ENCODE measurements around the gene PLVAP. TPM values are rescaled to one million over a fixed set of nuclear protein-coding genes. Genes with fewer than 3 reads are reported as not detected.

The PLVAP gene
- total and polyA plus RNA-seq, 9 of the 15 experiments (the other 6 are each of a cell fraction or from before 2014, with no cell fraction given): 0.09 to 0.84 (median 0.51) TPM; not detected in 4

DNA sequence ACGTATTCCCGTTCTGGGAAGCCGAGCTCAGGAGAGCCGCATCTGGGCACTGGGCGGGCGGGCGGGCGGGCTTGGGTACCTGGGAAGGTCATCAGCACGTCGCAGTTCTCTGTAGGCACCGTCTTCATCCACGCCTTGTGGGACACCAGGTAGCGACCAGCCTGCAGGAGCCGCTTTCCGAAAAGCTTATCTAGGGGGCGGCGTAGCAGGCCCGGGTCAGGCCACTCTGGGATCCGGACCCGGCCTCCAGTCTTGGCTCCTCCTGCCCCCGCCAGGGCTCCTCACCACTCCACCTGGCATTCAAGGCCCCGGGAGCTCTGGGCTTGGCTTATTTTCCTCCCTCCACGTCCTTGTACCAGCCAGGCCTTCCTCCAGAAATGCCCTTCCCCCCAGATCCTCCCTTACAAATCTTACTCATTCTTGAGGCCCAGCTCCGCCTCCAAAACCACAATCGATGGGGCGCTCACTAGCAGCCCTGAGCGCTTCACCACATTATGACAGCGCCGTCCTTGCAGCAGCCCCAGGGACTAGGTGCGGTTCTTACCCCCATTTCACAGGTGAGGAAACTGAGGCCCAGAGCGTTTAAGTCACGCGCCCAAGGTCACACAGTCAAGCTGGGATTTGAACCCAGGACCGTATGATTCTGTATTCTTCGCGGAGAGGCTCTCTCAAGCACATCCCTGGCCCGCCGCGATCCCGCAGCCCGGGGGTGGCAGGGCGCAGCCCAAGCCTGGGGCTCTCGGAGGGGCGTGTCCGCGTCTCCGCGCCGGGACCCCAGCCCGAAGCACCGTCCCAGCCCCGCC is 43.3 kb downstream of the PLVAP start (continued):
- TF ChIP-seq, protein P1, sequence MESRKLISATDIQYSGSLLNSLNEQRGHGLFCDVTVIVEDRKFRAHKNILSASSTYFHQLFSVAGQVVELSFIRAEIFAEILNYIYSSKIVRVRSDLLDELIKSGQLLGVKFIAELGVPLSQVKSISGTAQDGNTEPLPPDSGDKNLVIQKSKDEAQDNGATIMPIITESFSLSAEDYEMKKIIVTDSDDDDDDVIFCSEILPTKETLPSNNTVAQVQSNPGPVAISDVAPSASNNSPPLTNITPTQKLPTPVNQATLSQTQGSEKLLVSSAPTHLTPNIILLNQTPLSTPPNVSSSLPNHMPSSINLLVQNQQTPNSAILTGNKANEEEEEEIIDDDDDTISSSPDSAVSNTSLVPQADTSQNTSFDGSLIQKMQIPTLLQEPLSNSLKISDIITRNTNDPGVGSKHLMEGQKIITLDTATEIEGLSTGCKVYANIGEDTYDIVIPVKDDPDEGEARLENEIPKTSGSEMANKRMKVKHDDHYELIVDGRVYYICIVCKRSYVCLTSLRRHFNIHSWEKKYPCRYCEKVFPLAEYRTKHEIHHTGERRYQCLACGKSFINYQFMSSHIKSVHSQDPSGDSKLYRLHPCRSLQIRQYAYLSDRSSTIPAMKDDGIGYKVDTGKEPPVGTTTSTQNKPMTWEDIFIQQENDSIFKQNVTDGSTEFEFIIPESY (CRISPR knock-in tag; IDR thresholded peaks at IDR 0.05): no peak
- TF ChIP-seq PTTG1 (tag; IDR thresholded peaks at IDR 0.05; ENCODE audit: low read depth) (no peak), ARID2 (IDR thresholded peaks at IDR 0.05) (no peak), HCFC1 (IDR thresholded peaks at IDR 0.05; ENCODE audit: low read depth, low read length) (no peak; the same call in 1 of the 2 replicates), RBM34 (IDR thresholded peaks at IDR 0.05; ENCODE audit: borderline replicate concordance, insufficient read depth, low read length) (no peak), NCOA6 (IDR thresholded peaks at IDR 0.05) (no peak), LCOR (CRISPR knock-in tag; IDR thresholded peaks at IDR 0.05) (no peak), ELF2 (CRISPR knock-in tag; IDR thresholded peaks at IDR 0.05) (0 out of 2 replicates have a peak, but pooled peaks have one; percentile 14), NBN (IDR thresholded peaks at IDR 0.05; ENCODE audit: low read depth) (peak; percentile 80; the same call in 1 of the 2 replicates), TAF9B (IDR thresholded peaks at IDR 0.05; ENCODE audit: partially characterized antibody) (no peak), TCF7 (IDR thresholded peaks at IDR 0.05; ENCODE audit: borderline replicate concordance) (no peak), SRSF3 (IDR thresholded peaks at IDR 0.05; ENCODE audit: insufficient read depth, low read length) (no peak), ZBTB7A (IDR thresholded peaks at IDR 0.05; ENCODE audit: borderline replicate concordance, control insufficient read depth, low read depth, low read length) (peak; percentile 40; the same call in 1 of the 2 replicates), MAZ (CRISPR knock-in tag; conservative IDR thresholded peaks at IDR 0.05 in 1 of 2, IDR thresholded peaks at IDR 0.05 in 1 of 2) (no peak; a peak in 3 of 4 replicates), TBL1XR1 (IDR thresholded peaks at IDR 0.05; ENCODE audit: low read length in 2 of 2) (peak in 1 of 2 experiments; percentile 59; a peak in 1 of 4 replicates), ZNF778 (CRISPR knock-in tag; IDR thresholded peaks at IDR 0.05) (no peak), ZNF24 (IDR thresholded peaks at IDR 0.05) (0 out of 2 replicates have a peak, but pooled peaks have one; percentile 24)
- TF ChIP-seq, protein P2, sequence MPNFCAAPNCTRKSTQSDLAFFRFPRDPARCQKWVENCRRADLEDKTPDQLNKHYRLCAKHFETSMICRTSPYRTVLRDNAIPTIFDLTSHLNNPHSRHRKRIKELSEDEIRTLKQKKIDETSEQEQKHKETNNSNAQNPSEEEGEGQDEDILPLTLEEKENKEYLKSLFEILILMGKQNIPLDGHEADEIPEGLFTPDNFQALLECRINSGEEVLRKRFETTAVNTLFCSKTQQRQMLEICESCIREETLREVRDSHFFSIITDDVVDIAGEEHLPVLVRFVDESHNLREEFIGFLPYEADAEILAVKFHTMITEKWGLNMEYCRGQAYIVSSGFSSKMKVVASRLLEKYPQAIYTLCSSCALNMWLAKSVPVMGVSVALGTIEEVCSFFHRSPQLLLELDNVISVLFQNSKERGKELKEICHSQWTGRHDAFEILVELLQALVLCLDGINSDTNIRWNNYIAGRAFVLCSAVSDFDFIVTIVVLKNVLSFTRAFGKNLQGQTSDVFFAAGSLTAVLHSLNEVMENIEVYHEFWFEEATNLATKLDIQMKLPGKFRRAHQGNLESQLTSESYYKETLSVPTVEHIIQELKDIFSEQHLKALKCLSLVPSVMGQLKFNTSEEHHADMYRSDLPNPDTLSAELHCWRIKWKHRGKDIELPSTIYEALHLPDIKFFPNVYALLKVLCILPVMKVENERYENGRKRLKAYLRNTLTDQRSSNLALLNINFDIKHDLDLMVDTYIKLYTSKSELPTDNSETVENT (CRISPR knock-in tag; IDR thresholded peaks at IDR 0.05): no peak
- TF ChIP-seq, protein P3, sequence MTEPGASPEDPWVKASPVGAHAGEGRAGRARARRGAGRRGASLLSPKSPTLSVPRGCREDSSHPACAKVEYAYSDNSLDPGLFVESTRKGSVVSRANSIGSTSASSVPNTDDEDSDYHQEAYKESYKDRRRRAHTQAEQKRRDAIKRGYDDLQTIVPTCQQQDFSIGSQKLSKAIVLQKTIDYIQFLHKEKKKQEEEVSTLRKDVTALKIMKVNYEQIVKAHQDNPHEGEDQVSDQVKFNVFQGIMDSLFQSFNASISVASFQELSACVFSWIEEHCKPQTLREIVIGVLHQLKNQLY (CRISPR knock-in tag; conservative IDR thresholded peaks at IDR 0.05): peak in 1 of 2 experiments; percentile 49; a peak in 1 of 4 replicates
- TF ChIP-seq, protein P4, sequence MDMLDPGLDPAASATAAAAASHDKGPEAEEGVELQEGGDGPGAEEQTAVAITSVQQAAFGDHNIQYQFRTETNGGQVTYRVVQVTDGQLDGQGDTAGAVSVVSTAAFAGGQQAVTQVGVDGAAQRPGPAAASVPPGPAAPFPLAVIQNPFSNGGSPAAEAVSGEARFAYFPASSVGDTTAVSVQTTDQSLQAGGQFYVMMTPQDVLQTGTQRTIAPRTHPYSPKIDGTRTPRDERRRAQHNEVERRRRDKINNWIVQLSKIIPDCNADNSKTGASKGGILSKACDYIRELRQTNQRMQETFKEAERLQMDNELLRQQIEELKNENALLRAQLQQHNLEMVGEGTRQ (CRISPR knock-in tag; IDR thresholded peaks at IDR 0.05): no peak
- TF ChIP-seq, protein P5, sequence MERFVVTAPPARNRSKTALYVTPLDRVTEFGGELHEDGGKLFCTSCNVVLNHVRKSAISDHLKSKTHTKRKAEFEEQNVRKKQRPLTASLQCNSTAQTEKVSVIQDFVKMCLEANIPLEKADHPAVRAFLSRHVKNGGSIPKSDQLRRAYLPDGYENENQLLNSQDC (CRISPR knock-in tag; IDR thresholded peaks at IDR 0.05): no peak

Measured in K562 (cell line).